ENCODE data around the gene FAM13C.
"Not testable (repeated sequence)": the region's sequence is repeated elsewhere in the genome, so short reads cannot be mapped to it uniquely, and the experiment has no call there.

The FAM13C gene

GRCh38 chr10:59225211-59225610 lies 137.1 kb downstream of the FAM13C start:
- no peak for DNase-seq

GRCh38 chr10:59223597-59223996 lies 138.8 kb downstream of the FAM13C start:
- DNase-seq = not testable (repeated sequence)

GRCh38 chr10:59222788-59223187 lies 139.6 kb downstream of the FAM13C start:
- no peak for DNase-seq

GRCh38 chr10:59216178-59216869 lies 146.0 kb downstream of the FAM13C start:
- DNase-seq = no peak

GRCh38 chr10:59214160-59214559 lies 148.2 kb downstream of the FAM13C start:
- no peak for DNase-seq

GRCh38 chr10:59212301-59212798 lies 150.0 kb downstream of the FAM13C start:
- DNase-seq = no peak

GRCh38 chr10:59206204-59206720 lies 156.1 kb downstream of the FAM13C start:
- no peak for DNase-seq
